Measurements from ENCODE around the gene TPSB2. TPM values are rescaled to one million over a fixed set of nuclear protein-coding genes. Genes with fewer than 3 reads are reported as not detected.
A peak's percentile ranks its signal among the peaks of the same experiment; 100 is the strongest.

The TPSB2 gene
- polyA plus RNA-seq, 3 donors: not detected

GRCh38 chr16:1259760-1260068, 29.7 kb upstream of the TPSB2 start:
- Mint-ChIP-seq H3K36me3 (no peaks in the 10 kb centered on the region), H3K4me1 (peaks cover 4% of the 10 kb centered on the region), H3K4me3 (no peak overlapping the region), H3K27ac (no peak overlapping the region), H3K27me3 (ENCODE audit: low read depth in 3 of 3) (peaks cover 29 to 54% (median 30%) of the 10 kb centered on the region in 3 donors), H3K9me3 (peaks cover under 1 to 7% (median 4%) of the 10 kb centered on the region in 7 donors)
- no peak for TF ChIP-seq CTCF (IDR thresholded peaks at IDR 0.05)
- no peaks in the 10 kb centered on the region for H3K9me3 ChIP-seq (replicated peaks in 1 of 2; ENCODE audit: control insufficient read depth in 1 of 2, insufficient read depth in 1 of 2, low read length in 2 of 2)
- H3K4me3 ChIP-seq (replicated peaks in 1 of 3; ENCODE audit: low read depth in 2 of 3, low read length in 3 of 3): no peak overlapping the region
- WGBS (ENCODE audit: insufficient coverage): 45% methylated on average over 5 of the region's 11 CpGs
- no peaks in the 10 kb centered on the region for H3K4me1 ChIP-seq (ENCODE audit: control insufficient read depth in 1 of 2, insufficient read depth in 2 of 2, low read length in 2 of 2)
- no peak for DNase-seq
- intact Hi-C loops (cut with micrococcal nuclease): loop anchor here in 1 of 2 donors (10.0 kb wide), 1 partner anchor 45 kb away; no protein-coding TSS in a partner anchor
- H3K4me2 ChIP-seq (replicated peaks; ENCODE audit: extremely low read depth, low read length, poor library complexity, severe bottlenecking): no peak overlapping the region
- H3K27ac ChIP-seq (ENCODE audit: low read depth in 1 of 2, low read length in 2 of 2): no peak overlapping the region
- no peak overlapping the region for H2AFZ ChIP-seq (ENCODE audit: insufficient read depth, low read depth, low read length, poor library complexity, severe bottlenecking)
- no peaks in the 10 kb centered on the region for H3K79me2 ChIP-seq (ENCODE audit: insufficient read depth, low read length)
- no peaks in the 10 kb centered on the region for H3K36me3 ChIP-seq (replicated peaks in 1 of 2; ENCODE audit: control insufficient read depth in 1 of 2, insufficient read depth in 2 of 2, low read length in 2 of 2)
- no peak overlapping the region for H3K9ac ChIP-seq (ENCODE audit: insufficient read depth, low read length, poor library complexity, severe bottlenecking)
- H3K27me3 ChIP-seq (ENCODE audit: control insufficient read depth in 2 of 2, insufficient read depth in 2 of 2, low read length in 2 of 2): peaks cover 0 to 41% of the 10 kb centered on the region in 2 donors
- H4K20me1 ChIP-seq (ENCODE audit: insufficient read depth, low read length): no peaks in the 10 kb centered on the region

- no peaks in the 10 kb centered on the region for H3K36me3 Mint-ChIP-seq
Measured at GRCh38 chr16:1258906-1259759, 29.1 kb upstream of the TPSB2 start.

More at GRCh38 chr16:1258906-1259759, 29.1 kb upstream of the TPSB2 start:
- no peaks in the 10 kb centered on the region for H3K9me3 ChIP-seq (replicated peaks in 1 of 2; ENCODE audit: control insufficient read depth in 1 of 2, insufficient read depth in 1 of 2, low read length in 2 of 2)
- H3K4me3 Mint-ChIP-seq: peak overlapping the region in 1 of 2 donors; percentile 64
- no peak for TF ChIP-seq CTCF (IDR thresholded peaks at IDR 0.05)
- no peaks in the 10 kb centered on the region for H3K79me2 ChIP-seq (ENCODE audit: insufficient read depth, low read length)
- H3K4me3 ChIP-seq (replicated peaks in 1 of 3; ENCODE audit: low read depth in 2 of 3, low read length in 3 of 3): no peak overlapping the region
- H3K9me3 Mint-ChIP-seq: peaks cover 0 to 4% (median 0%) of the 10 kb centered on the region in 7 donors
- peaks cover 4% of the 10 kb centered on the region for H3K4me1 Mint-ChIP-seq
- H4K20me1 ChIP-seq (ENCODE audit: insufficient read depth, low read length): no peaks in the 10 kb centered on the region
- no peak for DNase-seq
- no peaks in the 10 kb centered on the region for H3K36me3 ChIP-seq (replicated peaks in 1 of 2; ENCODE audit: control insufficient read depth in 1 of 2, insufficient read depth in 2 of 2, low read length in 2 of 2)
- H3K27me3 ChIP-seq (ENCODE audit: control insufficient read depth in 2 of 2, insufficient read depth in 2 of 2, low read length in 2 of 2): peaks cover 0 to 41% of the 10 kb centered on the region in 2 donors
- intact Hi-C loops (cut with micrococcal nuclease): no loop called here
- 30% methylated on average over 33 of the region's 42 CpGs for WGBS (ENCODE audit: insufficient coverage)
- H3K27me3 Mint-ChIP-seq (ENCODE audit: low read depth in 3 of 3): peaks cover 28 to 54% (median 30%) of the 10 kb centered on the region in 3 donors
- H3K4me2 ChIP-seq (replicated peaks; ENCODE audit: extremely low read depth, low read length, poor library complexity, severe bottlenecking): no peak overlapping the region
- H3K9ac ChIP-seq (ENCODE audit: insufficient read depth, low read length, poor library complexity, severe bottlenecking): no peak overlapping the region
- H3K27ac Mint-ChIP-seq: no peak overlapping the region
- peak overlapping the region; percentile 35 for H2AFZ ChIP-seq (ENCODE audit: insufficient read depth, low read depth, low read length, poor library complexity, severe bottlenecking)
- H3K4me1 ChIP-seq (ENCODE audit: control insufficient read depth in 1 of 2, insufficient read depth in 2 of 2, low read length in 2 of 2): no peaks in the 10 kb centered on the region
- no peak overlapping the region for H3K27ac ChIP-seq (ENCODE audit: low read depth in 1 of 2, low read length in 2 of 2)
